K562 (cell line): ENCODE measurements around the gene SPAG16. TPM values are rescaled to one million over a fixed set of nuclear protein-coding genes. Genes with fewer than 3 reads are reported as not detected.

Experiments
- ATAC-seq: fragments of 200-7000 bp; cut with Tn5 transposase; 3 replicates; pipeline ENCODE4 v1.9.1; 2020; ENCODE audit warnings: moderate library complexity
- BruUV-seq: library from RNA; stranded (reverse); fragments of 400-500 nt; replicated peaks from 2 replicates; lab custom pipeline; 2021; lab: Mats Ljungman, UMichigan
- CTCF ChIA-PET: fragments of 300-600 bp; formaldehyde crosslinking; extraction: SDS; loops from one replicate; lab custom pipeline; 2021; ENCODE audit warnings: low intra/inter-chr PET ratio; lab: Yijun Ruan, JAX
- POLR2A ChIA-PET: fragments of 300-600, 350-650 bp; sonication (Branson Sonifier 250); formaldehyde crosslinking; extraction: SDS; loops from one replicate; lab custom pipeline; 2021; ENCODE audit warnings: antibody characterized with exemption, inconsistent platforms; lab: Yijun Ruan, JAX
- DNase-seq, 4 experiments: peaks; one replicate each; pipeline versions ENCODE4 v3.0.0 to v3.0.0-alpha.2; 2011 to 2018; ENCODE audit warnings: low spot score in 3 of 4, mixed read lengths in 3 of 4; ENCODE audit errors: extremely low read depth in 1 of 4
- FAIRE-seq: peaks from 2 replicates; lab custom pipeline; 2011; peaks lifted over from hg19 to GRCh38; lab: Jason Lieb, UNC
- H2AFZ ChIP-seq: 2 replicates; pipeline ENCODE4 v1.6.0; 2011; ENCODE audit warnings: low read depth, low read length, control low read depth, inconsistent platforms
- H3K27ac ChIP-seq: fragments of 200-600 bp; 3 replicates; pipeline ENCODE4 v1.8.0; 2011; ENCODE audit warnings: low read depth, mild to moderate bottlenecking, control low read depth, inconsistent platforms, low read length, moderate library complexity, mixed read lengths; ENCODE audit errors: extremely low read depth
- H3K27me3 ChIP-seq, 2 experiments: fragments of 300-600 bp in 1 of 2; 2 replicates in 1 of 2; 3 replicates in 1 of 2; pipeline versions ENCODE4 v1.6.0 to v1.8.0; 2011; ENCODE audit warnings: inconsistent platforms in 2 of 2, low read length in 2 of 2, mild to moderate bottlenecking in 1 of 2, mixed read lengths in 1 of 2, moderate library complexity in 1 of 2; ENCODE audit not compliant: control insufficient read depth in 2 of 2, insufficient read depth in 2 of 2
- H3K36me3 ChIP-seq: fragments of 300-600 bp; 3 replicates; pipeline ENCODE4 v1.8.0; 2011; ENCODE audit warnings: mild to moderate bottlenecking, low read length, inconsistent platforms; ENCODE audit not compliant: control insufficient read depth, insufficient read depth
- H3K4me1 ChIP-seq, 2 experiments: fragments of 200-600 bp in 1 of 2; replicated peaks in 1 of 2; 2 replicates in 1 of 2; 3 replicates in 1 of 2; pipeline versions ENCODE4 v1.5.1 to v1.8.0; 2011; ENCODE audit warnings: inconsistent platforms in 2 of 2, low read length in 2 of 2, mild to moderate bottlenecking in 1 of 2, mixed read lengths in 1 of 2, moderate library complexity in 1 of 2; ENCODE audit not compliant: control insufficient read depth in 2 of 2, insufficient read depth in 2 of 2
- H3K4me2 ChIP-seq: 2 replicates; pipeline ENCODE4 v1.6.1; 2011; ENCODE audit warnings: low read length, control low read depth, inconsistent platforms, mixed read lengths; ENCODE audit not compliant: insufficient read depth
- H3K4me3 ChIP-seq: fragments of 200-600 bp; sonication (generic), shearing (Covaris generic); 2 replicates; pipeline ENCODE4 v1.5.1; 2016; ENCODE audit warnings: control low read depth, inconsistent platforms
- H3K79me2 ChIP-seq: fragments of 200-600 bp; 3 replicates; pipeline ENCODE4 v1.8.0; 2011; ENCODE audit warnings: low read length, inconsistent platforms; ENCODE audit not compliant: control insufficient read depth, insufficient read depth
- H3K9ac ChIP-seq, 2 experiments: 2 replicates each; pipeline versions ENCODE4 v1.6.0 to v1.6.1; 2011; ENCODE audit warnings: low read depth in 2 of 2, low read length in 2 of 2, control low read depth in 1 of 2, inconsistent platforms in 1 of 2, mild to moderate bottlenecking in 1 of 2, mixed read lengths in 1 of 2; ENCODE audit not compliant: insufficient read depth in 1 of 2
- H3K9me1 ChIP-seq: one replicate; pipeline ENCODE4 v1.6.0; 2011; ENCODE audit warnings: inconsistent platforms, mild to moderate bottlenecking, low read length, moderate library complexity; ENCODE audit not compliant: control insufficient read depth, insufficient read depth
- H3K9me3 ChIP-seq: replicated peaks from 2 replicates; pipeline ENCODE4 v1.5.1; 2011; ENCODE audit warnings: low read depth, low read length, inconsistent platforms; ENCODE audit not compliant: control insufficient read depth, insufficient read depth
- H4K20me1 ChIP-seq: replicated peaks from 2 replicates; pipeline ENCODE4 v1.6.1; 2011; ENCODE audit warnings: low read length, inconsistent platforms, mixed read lengths; ENCODE audit not compliant: control insufficient read depth, insufficient read depth
- ARID1B ChIP-seq: fragments of 450-650 bp; IDR thresholded peaks from 2 replicates; pipeline ENCODE4 v1.6.1; 2016; ENCODE audit warnings: antibody characterized with exemption, mild to moderate bottlenecking, inconsistent platforms
- CTCF ChIP-seq, 3 experiments: IDR thresholded peaks in 2 of 3; conservative IDR thresholded peaks in 1 of 3; 2 replicates each; pipeline ENCODE4 v1.5.1; 2011 to 2012; ENCODE audit warnings: low read length in 3 of 3, mild to moderate bottlenecking in 3 of 3, control low read depth in 2 of 3, improper control_type of control experiment in 1 of 3, inconsistent platforms in 1 of 3, low read depth in 1 of 3, mixed read lengths in 1 of 3, moderate library complexity in 1 of 3; ENCODE audit not compliant: insufficient read depth in 2 of 3
- ETS1 ChIP-seq: conservative IDR thresholded peaks from 2 replicates; pipeline ENCODE4 v1.6.1; 2011; ENCODE audit warnings: low read depth, mild to moderate bottlenecking, low read length; ENCODE audit not compliant: control insufficient read depth
- FOXA1 ChIP-seq: fragments of 450-650 bp; IDR thresholded peaks from 2 replicates; pipeline ENCODE4 v1.6.1; 2016; ENCODE audit warnings: mild to moderate bottlenecking, borderline replicate concordance
- HDAC1 ChIP-seq, 2 experiments: fragments of 450-650 bp; IDR thresholded peaks; 2 replicates each; pipeline ENCODE4 v1.6.1; 2016 to 2017; ENCODE audit warnings: inconsistent platforms in 1 of 2, mild to moderate bottlenecking in 1 of 2, moderate library complexity in 1 of 2
- POLR2H ChIP-seq: IDR thresholded peaks from 2 replicates; pipeline ENCODE4 v1.6.1; 2016; ENCODE audit warnings: missing genetic modification characterization, low read depth, mild to moderate bottlenecking, control low read depth, missing compliant biosample characterization, moderate library complexity
- RBM34 ChIP-seq: fragments of 200-400 bp; formaldehyde crosslinking; IDR thresholded peaks from 2 replicates; pipeline ENCODE4 v1.6.1; 2018; ENCODE audit warnings: low read length, borderline replicate concordance; ENCODE audit not compliant: insufficient read depth
- SMAD2 ChIP-seq: fragments of 150-350 bp; IDR thresholded peaks from 2 replicates; pipeline ENCODE4 v1.6.1; 2014; ENCODE audit warnings: low read depth, mild to moderate bottlenecking, low read length
- SRSF9 ChIP-seq: fragments of 200-400 bp; formaldehyde crosslinking; IDR thresholded peaks from 2 replicates; pipeline ENCODE4 v1.6.1; 2017; ENCODE audit warnings: low read depth, low read length, borderline replicate concordance
- TAL1 ChIP-seq: fragments of 450-650 bp; IDR thresholded peaks from 2 replicates; pipeline ENCODE4 v1.6.1; 2016; ENCODE audit warnings: mild to moderate bottlenecking
- TARDBP ChIP-seq: fragments of 450-650 bp; IDR thresholded peaks from 2 replicates; pipeline ENCODE4 v1.6.1; 2016
- XRCC3 ChIP-seq: fragments of 450-650 bp; IDR thresholded peaks from 2 replicates; pipeline ENCODE4 v1.6.1; 2017; ENCODE audit warnings: mild to moderate bottlenecking, moderate library complexity
- ZFP30 ChIP-seq: fragments of 250-450 bp; sonication (Bioruptor Pico); IDR thresholded peaks from 2 replicates; pipeline ENCODE4 v1.8.0; 2022; ENCODE audit warnings: moderate library complexity, mild to moderate bottlenecking, inconsistent platforms, borderline replicate concordance
- ZNF699 ChIP-seq: fragments of 250-450 bp; sonication (Bioruptor Pico); IDR thresholded peaks from 2 replicates; pipeline ENCODE4 v1.8.0; 2021; ENCODE audit warnings: mild to moderate bottlenecking, moderate library complexity; ENCODE audit not compliant: insufficient replicate concordance
- ZNF77 ChIP-seq: fragments of 250-450 bp; sonication (Bioruptor Pico); IDR thresholded peaks from 2 replicates; pipeline ENCODE4 v1.5.0; 2020
- WGBS: fragments of 100-300 bp; shearing (Covaris generic); methylation state at CpG from one replicate; pipeline ENCODE4 v1.1.6; 2016; ENCODE audit warnings: low coverage, mixed read lengths; ENCODE audit not compliant: insufficient coverage; ENCODE audit errors: missing lambda C conversion rate; 5-methylcytosine and 5-hydroxymethylcytosine counted together
- in situ Hi-C: fragments of 300-500 bp; cut with MboI; formaldehyde crosslinking; loops from 4 replicates; pipeline ENCODE4 v1.15.0; 2018; ENCODE audit warnings: inconsistent platforms, mixed read lengths
- intact Hi-C: fragments of 100-400 bp; cut with micrococcal nuclease; formaldehyde crosslinking; loops from 2 replicates; pipeline ENCODE4 v1.14.2; 2022
- polyA plus RNA-seq, 8 experiments: library from polyadenylated mRNA; depleted of rRNA in 4 of 8; stranded (reverse) in 5 of 8; unstranded in 3 of 8; fragments of >200 nt; fragmentation: Nextera tagmentation in 2 of 8; fragmentation: Illumina TruSeq in 1 of 8; extraction: Ambion mirVana in 2 of 8; extraction: Trizol in 1 of 8; gene quantifications; 2 replicates each; pipeline versions ENCODE4 v1.2.1 to v1.2.3, GENCODE V29; 2011 to 2014; ENCODE audit warnings: inconsistent platforms in 1 of 8, missing spikeins in 1 of 8
- total RNA-seq, 7 experiments: library from RNA; depleted of rRNA in 6 of 7; stranded (reverse); fragments of >200 nt in 6 of 7; fragmentation: Illumina TruSeq in 2 of 7; extraction: Trizol in 2 of 7; gene quantifications; 2 replicates each; pipeline versions ENCODE4 v1.2.1 to v1.2.3, GENCODE V29; 2011 to 2021; ENCODE audit warnings: low replicate concordance in 1 of 7

The SPAG16 gene
- total and polyA plus RNA-seq, 9 of the 15 experiments (the other 6 are each of a cell fraction or from before 2014, with no cell fraction given), result 0.98 to 5.9 (median 3.5) TPM

- intact Hi-C loops (no loop called here), in situ Hi-C loops (no loop called here)
- CTCF ChIA-PET, result no interaction called here
- H3K27me3 ChIP-seq, result no peaks in the 10 kb centered on the region
- H3K4me2 ChIP-seq, result no peak overlapping the region
- H3K36me3 ChIP-seq, result no peaks in the 10 kb centered on the region
- H3K27ac ChIP-seq, result no peak overlapping the region
- H3K4me1 ChIP-seq, result no peaks in the 10 kb centered on the region
- no peaks in the 10 kb centered on the region for H3K79me2 ChIP-seq
- FAIRE-seq (no peak), ATAC-seq (no peak), DNase-seq (no peak)
- H3K4me3 ChIP-seq, result no peak overlapping the region
- no peaks in the 10 kb centered on the region for H3K9me1 ChIP-seq
- BruUV-seq, result no TSS peak
- H4K20me1 ChIP-seq, result no peaks in the 10 kb centered on the region
- no peak overlapping the region for H3K9ac ChIP-seq
- H3K9me3 ChIP-seq, result no peaks in the 10 kb centered on the region
- POLR2A ChIA-PET, result interaction anchor here (0.7 kb wide), 1 partner anchor 1672 kb away, joined by 3 read pairs; no protein-coding TSS in a partner anchor
- no peak overlapping the region for H2AFZ ChIP-seq
- 0% methylated on average over 1 of the region's 1 CpG for WGBS
- TF ChIP-seq ARID1B (no peak), XRCC3 (no peak), HDAC1 (IDR thresholded peaks at IDR 0.05) (no peak), CTCF (IDR thresholded peaks at IDR 0.05 in 2 of 3, conservative IDR thresholded peaks at IDR 0.05 in 1 of 3; ENCODE audit: insufficient read depth in 2 of 3, low read depth in 1 of 3, low read length in 3 of 3) (no peak), ETS1 (no peak), ZNF77 (CRISPR knock-in tag) (no peak), FOXA1 (no peak), SMAD2 (no peak), SRSF9 (no peak), ZNF699 (CRISPR knock-in tag) (no peak), POLR2H (tag) (no peak), TAL1 (no peak), TARDBP (no peak), ZFP30 (CRISPR knock-in tag) (no peak), RBM34 (no peak)
Measured at GRCh38 chr2:214261683-214262082, 977.4 kb downstream of the SPAG16 start.
